Measurements from ENCODE around the gene KRTAP2-2.
A peak's percentile ranks its signal among the peaks of the same experiment; 100 is the strongest.
"Not testable (repeated sequence)": the region's sequence is repeated elsewhere in the genome, so short reads cannot be mapped to it uniquely, and the experiment has no call there.

Gene KRTAP2-2

DNA sequence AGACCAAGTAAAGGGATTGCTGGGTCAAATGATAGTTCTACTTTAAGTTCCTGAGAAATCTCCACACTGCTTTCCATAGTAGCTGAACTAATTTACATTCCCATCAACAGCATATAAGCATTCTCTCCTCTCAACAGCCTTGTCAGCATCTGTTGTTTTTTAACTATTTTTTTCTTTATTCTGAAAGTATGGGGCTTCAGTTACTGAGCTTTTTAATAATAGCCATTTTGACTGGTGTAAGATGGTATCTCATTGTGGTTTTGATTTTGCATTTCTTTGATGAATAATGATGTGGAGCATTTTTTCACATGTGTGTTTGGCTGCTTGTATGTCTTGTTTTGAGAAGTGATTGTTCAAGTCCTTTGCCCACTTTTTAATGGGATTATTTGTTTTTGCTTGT lies 2.5 kb downstream of the KRTAP2-2 start:
- Histone ChIP-seq H2AFZ (ENCODE audit: insufficient read depth, low read length, poor library complexity) (no peak overlapping the region), H2BK5ac (ENCODE audit: low read depth, low read length, poor library complexity) (no peak overlapping the region), H3K79me1 (ENCODE audit: low read length) (peaks cover 4% of the 10 kb centered on the region), H3K9me3 (ENCODE audit: insufficient read depth, low read depth, low read length) (no peaks in the 10 kb centered on the region), H3K36me3 (ENCODE audit: control insufficient read depth in 1 of 2, insufficient read depth in 2 of 2, low read length in 2 of 2) (no peaks in the 10 kb centered on the region), H4K8ac (ENCODE audit: low read depth, low read length) (no peak overlapping the region), H3K4ac (ENCODE audit: low read depth, low read length) (no peak overlapping the region), H3K23ac (ENCODE audit: low read length) (no peak overlapping the region), H3K27me3 (ENCODE audit: insufficient read depth, low read length) (no peaks in the 10 kb centered on the region), H3K18ac (ENCODE audit: low read length) (no peak overlapping the region), H3K4me1 (ENCODE audit: control insufficient read depth in 1 of 2, insufficient read depth in 2 of 2, low read length in 2 of 2) (peaks cover 5 to 6% of the 10 kb centered on the region in 2 experiments), H2AK5ac (ENCODE audit: low read length) (no peak overlapping the region), H2BK120ac (ENCODE audit: insufficient read depth, low read length, poor library complexity) (no peak overlapping the region), H3K14ac (ENCODE audit: low read length) (no peak overlapping the region), H3K9ac (ENCODE audit: low read length) (no peak overlapping the region), H3K4me3 (ENCODE audit: low read depth, low read length) (no peak overlapping the region), H3K27ac (ENCODE audit: low read depth, low read length) (no peak overlapping the region), H2BK12ac (ENCODE audit: low read length) (no peak overlapping the region), H4K12ac (ENCODE audit: low read depth, low read length) (no peak overlapping the region), H3K4me2 (ENCODE audit: low read length) (no peak overlapping the region), H4K91ac (ENCODE audit: low read depth, low read length) (no peak overlapping the region), H3K79me2 (ENCODE audit: control insufficient read depth, insufficient read depth, low read length, poor library complexity) (no peaks in the 10 kb centered on the region)
- no peak for DNase-seq

DNA sequence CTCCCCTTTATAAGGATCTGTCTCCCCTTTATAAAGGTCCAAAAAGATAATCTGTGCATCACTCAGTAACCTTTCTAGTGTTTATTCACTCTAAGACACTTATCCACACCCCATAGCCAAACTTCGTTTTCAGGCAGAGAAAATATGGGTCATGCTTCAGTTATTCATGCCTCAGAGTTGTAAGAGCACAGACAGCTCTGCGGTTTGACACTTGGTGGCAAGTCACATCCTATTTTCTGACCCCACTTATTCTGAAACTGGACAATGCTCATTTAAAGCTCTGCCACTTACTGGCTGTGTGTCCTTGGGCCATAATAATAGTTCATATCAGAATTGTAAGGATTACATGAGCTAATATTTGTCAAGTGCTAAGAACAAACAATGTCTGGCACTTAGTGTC lies 5.9 kb downstream of the KRTAP2-2 start:
- Histone ChIP-seq H2BK12ac (ENCODE audit: low read length) (no peak overlapping the region), H3K79me1 (ENCODE audit: low read length) (peaks cover 5% of the 10 kb centered on the region), H3K9me3 (ENCODE audit: insufficient read depth, low read depth, low read length) (no peaks in the 10 kb centered on the region), H3K9ac (ENCODE audit: low read length) (no peak overlapping the region), H3K79me2 (ENCODE audit: control insufficient read depth, insufficient read depth, low read length, poor library complexity) (no peaks in the 10 kb centered on the region), H3K27me3 (ENCODE audit: insufficient read depth, low read length) (no peaks in the 10 kb centered on the region), H3K14ac (ENCODE audit: low read length) (no peak overlapping the region), H3K18ac (ENCODE audit: low read length) (no peak overlapping the region), H4K12ac (ENCODE audit: low read depth, low read length) (no peak overlapping the region), H4K8ac (ENCODE audit: low read depth, low read length) (no peak overlapping the region), H3K27ac (ENCODE audit: low read depth, low read length) (peak overlapping the region; percentile 80), H2AK5ac (ENCODE audit: low read length) (no peak overlapping the region), H2AFZ (ENCODE audit: insufficient read depth, low read length, poor library complexity) (no peak overlapping the region), H3K23ac (ENCODE audit: low read length) (no peak overlapping the region), H3K4me1 (ENCODE audit: control insufficient read depth in 1 of 2, insufficient read depth in 2 of 2, low read length in 2 of 2) (peaks cover 5 to 6% of the 10 kb centered on the region in 2 experiments), H2BK5ac (ENCODE audit: low read depth, low read length, poor library complexity) (no peak overlapping the region), H4K91ac (ENCODE audit: low read depth, low read length) (no peak overlapping the region), H3K4ac (ENCODE audit: low read depth, low read length) (no peak overlapping the region), H3K36me3 (ENCODE audit: control insufficient read depth in 1 of 2, insufficient read depth in 2 of 2, low read length in 2 of 2) (no peaks in the 10 kb centered on the region), H3K4me2 (ENCODE audit: low read length) (peak overlapping the region; percentile 27), H2BK120ac (ENCODE audit: insufficient read depth, low read length, poor library complexity) (no peak overlapping the region), H3K4me3 (ENCODE audit: low read depth, low read length) (no peak overlapping the region)
- WGBS (ENCODE audit: extremely low coverage, insufficient coverage, insufficient read length): no CpG with 5 or more reads among the region's 2 CpGs
- peak; percentile 31 to 81 for DNase-seq

DNA sequence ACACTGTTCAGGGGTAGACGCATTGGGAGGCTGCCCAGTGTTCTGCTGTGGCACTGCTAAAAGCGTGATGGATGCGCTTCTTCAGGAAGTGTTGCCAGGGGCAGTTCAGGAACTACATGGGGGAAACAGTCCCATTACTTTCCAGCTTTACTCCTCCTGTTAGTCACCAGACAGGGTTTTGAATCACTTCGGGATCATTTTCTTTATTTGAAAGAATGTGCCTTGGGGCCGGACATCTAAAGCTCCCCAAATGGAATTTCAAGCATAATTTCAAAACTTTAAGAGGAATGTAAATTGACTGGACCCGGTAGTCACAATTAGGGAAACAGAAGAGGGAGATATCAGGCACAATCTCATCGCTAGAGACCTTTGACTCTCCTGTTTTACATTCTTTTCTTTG lies 6.6 kb downstream of the KRTAP2-2 start:
- no CpG with 5 or more reads among the region's 7 CpGs for WGBS (ENCODE audit: extremely low coverage, insufficient coverage, insufficient read length)
- Histone ChIP-seq H3K9me3 (ENCODE audit: insufficient read depth, low read depth, low read length) (no peaks in the 10 kb centered on the region), H3K4me1 (ENCODE audit: control insufficient read depth in 1 of 2, insufficient read depth in 2 of 2, low read length in 2 of 2) (peaks cover 5 to 6% of the 10 kb centered on the region in 2 experiments), H3K9ac (ENCODE audit: low read length) (no peak overlapping the region), H2AFZ (ENCODE audit: insufficient read depth, low read length, poor library complexity) (no peak overlapping the region), H3K18ac (ENCODE audit: low read length) (no peak overlapping the region), H3K23ac (ENCODE audit: low read length) (no peak overlapping the region), H4K12ac (ENCODE audit: low read depth, low read length) (no peak overlapping the region), H3K79me1 (ENCODE audit: low read length) (peaks cover 5% of the 10 kb centered on the region), H3K14ac (ENCODE audit: low read length) (peak overlapping the region; percentile 48), H3K4me3 (ENCODE audit: low read depth, low read length) (no peak overlapping the region), H2BK5ac (ENCODE audit: low read depth, low read length, poor library complexity) (peak overlapping the region; percentile 84), H3K27ac (ENCODE audit: low read depth, low read length) (peak overlapping the region; percentile 81), H2AK5ac (ENCODE audit: low read length) (no peak overlapping the region), H3K4me2 (ENCODE audit: low read length) (peak overlapping the region; percentile 27), H3K79me2 (ENCODE audit: control insufficient read depth, insufficient read depth, low read length, poor library complexity) (no peaks in the 10 kb centered on the region), H2BK120ac (ENCODE audit: insufficient read depth, low read length, poor library complexity) (no peak overlapping the region), H3K4ac (ENCODE audit: low read depth, low read length) (no peak overlapping the region), H3K27me3 (ENCODE audit: insufficient read depth, low read length) (no peaks in the 10 kb centered on the region), H4K91ac (ENCODE audit: low read depth, low read length) (peak overlapping the region; percentile 72), H3K36me3 (ENCODE audit: control insufficient read depth in 1 of 2, insufficient read depth in 2 of 2, low read length in 2 of 2) (no peaks in the 10 kb centered on the region), H2BK12ac (ENCODE audit: low read length) (no peak overlapping the region), H4K8ac (ENCODE audit: low read depth, low read length) (no peak overlapping the region)
- DNase-seq: peak; percentile 84 to 97

DNA sequence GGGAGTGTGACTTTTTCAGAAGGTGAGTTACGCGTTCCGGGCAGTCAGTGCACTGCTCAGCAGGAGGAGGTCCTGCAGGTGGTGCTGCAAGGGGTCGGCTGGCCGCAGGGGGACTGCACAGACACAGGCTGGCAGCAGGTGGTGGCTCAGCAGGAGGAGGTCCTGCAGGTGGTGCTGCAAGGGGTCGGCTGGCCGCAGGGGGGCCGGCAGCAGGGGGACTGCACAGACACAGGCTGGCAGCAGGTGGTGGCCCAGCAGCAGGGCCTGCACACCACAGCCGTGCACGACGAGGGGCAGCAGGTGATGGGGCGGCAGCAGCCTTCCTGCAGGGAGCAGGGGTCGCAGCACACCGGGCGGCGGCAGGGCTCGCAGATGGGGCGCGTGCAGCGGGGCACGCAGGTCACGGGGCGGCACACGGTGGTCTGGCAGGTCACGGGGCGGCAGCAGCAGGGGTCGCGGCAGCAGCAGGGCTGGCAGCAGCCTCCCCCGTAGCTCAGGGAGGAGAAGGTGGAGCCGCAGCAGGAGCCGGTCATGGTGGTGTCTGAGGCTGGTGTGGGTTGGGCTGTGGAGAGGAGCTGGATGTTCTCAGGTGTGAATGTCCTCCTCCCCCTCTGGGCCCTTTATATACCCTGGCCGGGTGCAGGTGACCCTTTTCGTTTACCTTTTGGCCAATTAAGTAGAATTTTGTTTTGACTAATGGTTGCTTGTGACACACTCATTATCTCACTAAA lies 8.1 kb downstream of the KRTAP2-2 start, which contains the start of gene KRTAP2-1:
Gene KRTAP2-1 (minus strand): TSS at position 582 of the 731 bp plus-strand sequence. CDS start 49 bp downstream, at position 533.
- H3K4ac ChIP-seq (ENCODE audit: low read depth, low read length): peak within 1 kb of the TSS; percentile 52
- not testable (repeated sequence) for H2AFZ ChIP-seq (ENCODE audit: insufficient read depth, low read length, poor library complexity); H3K23ac ChIP-seq (ENCODE audit: low read length); H3K79me1 ChIP-seq (ENCODE audit: low read length); H3K4me2 ChIP-seq (ENCODE audit: low read length); H3K27me3 ChIP-seq (ENCODE audit: insufficient read depth, low read length); H3K9ac ChIP-seq (ENCODE audit: low read length); H3K9me3 ChIP-seq (ENCODE audit: insufficient read depth, low read depth, low read length); H4K12ac ChIP-seq (ENCODE audit: low read depth, low read length); DNase-seq; H3K79me2 ChIP-seq (ENCODE audit: control insufficient read depth, insufficient read depth, low read length, poor library complexity); H3K4me1 ChIP-seq (ENCODE audit: control insufficient read depth in 1 of 2, insufficient read depth in 2 of 2, low read length in 2 of 2); H3K36me3 ChIP-seq (ENCODE audit: control insufficient read depth in 1 of 2, insufficient read depth in 2 of 2, low read length in 2 of 2); H3K4me3 ChIP-seq (ENCODE audit: low read depth, low read length)
- H3K27ac ChIP-seq (ENCODE audit: low read depth, low read length): peak within 1 kb of the TSS; percentile 81
- H2AK5ac ChIP-seq (ENCODE audit: low read length): peak within 1 kb of the TSS; percentile 54
- peak within 1 kb of the TSS; percentile 84 for H2BK120ac ChIP-seq (ENCODE audit: insufficient read depth, low read length, poor library complexity)
- H3K18ac ChIP-seq (ENCODE audit: low read length): peak within 1 kb of the TSS; percentile 57
- H3K14ac ChIP-seq (ENCODE audit: low read length): peak within 1 kb of the TSS; percentile 66
- peak within 1 kb of the TSS; percentile 23 for H4K8ac ChIP-seq (ENCODE audit: low read depth, low read length)
- H4K91ac ChIP-seq (ENCODE audit: low read depth, low read length): peak within 1 kb of the TSS; percentile 72
- H2BK12ac ChIP-seq (ENCODE audit: low read length): peak within 1 kb of the TSS; percentile 88
- H2BK5ac ChIP-seq (ENCODE audit: low read depth, low read length, poor library complexity): peak within 1 kb of the TSS; percentile 84
- WGBS (ENCODE audit: extremely low coverage, insufficient coverage, insufficient read length): no CpG with 5 or more reads among the region's 33 CpGs
